Spleen (tissue), 7 donors: Measurements from ENCODE around the gene XPR1.

ENCODE experiments used
- POLR2A ChIP-seq, 3 donors: fragments of 450-650 bp; IDR thresholded peaks; one replicate each; pipeline ENCODE4 v1.5.1; 2017; ENCODE audit warnings: antibody characterized with exemption in 3 of 3, mild to moderate bottlenecking in 1 of 3
- POLR2AphosphoS5 ChIP-seq, 3 donors: sonication (generic); formaldehyde crosslinking; IDR thresholded peaks; one replicate each; pipeline ENCODE4 v1.5.1; 2017; ENCODE audit warnings: antibody characterized with exemption in 3 of 3
- TF ChIP-seq, protein P1 (sequence below), 11 experiments: fragments of 200-600 bp in 7 of 11; fragments of 450-650 bp in 4 of 11; sonication (generic) in 4 of 11; IDR thresholded peaks in 8 of 11; conservative IDR thresholded peaks in 3 of 11; 1 replicate in 7 of 11; 2 replicates in 4 of 11; pipeline versions ENCODE4 v1.4.0 to v1.8.0; 2016 to 2021; ENCODE audit warnings: antibody characterized with exemption in 11 of 11, inconsistent platforms in 4 of 11, mild to moderate bottlenecking in 1 of 11
- donor health status: DM: no; HTN: no; CAD: no; lungs with moderate emphysema.
- donor health status: DM: no; HTN: no; CAD: no.
- donor health status: DM: no; HTN: no; CAD: no.

DNA sequence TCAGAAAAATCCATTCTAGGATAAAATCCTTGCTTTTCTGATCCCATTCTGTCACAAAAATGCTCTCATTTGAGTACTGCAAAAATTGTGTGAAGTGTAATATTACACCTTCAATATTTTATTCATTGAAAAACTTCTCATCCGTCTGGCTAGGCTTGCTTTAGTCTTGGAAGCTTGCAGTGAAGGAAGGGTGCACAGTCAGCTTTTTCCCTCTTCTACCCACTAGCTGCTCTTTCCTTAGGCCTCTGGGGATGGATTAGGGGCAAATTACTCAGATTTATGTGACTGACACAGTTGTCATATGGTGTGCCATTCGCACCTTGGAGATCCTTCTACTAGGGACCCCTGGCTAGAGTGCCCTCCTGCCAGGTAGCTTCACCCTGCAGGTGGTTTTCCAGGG lies 40.9 kb upstream of the XPR1 start:
- TF ChIP-seq POLR2A (IDR thresholded peaks at IDR 0.05) (no peak), POLR2AphosphoS5 (IDR thresholded peaks at IDR 0.05) (no peak)
- TF ChIP-seq, protein P1, sequence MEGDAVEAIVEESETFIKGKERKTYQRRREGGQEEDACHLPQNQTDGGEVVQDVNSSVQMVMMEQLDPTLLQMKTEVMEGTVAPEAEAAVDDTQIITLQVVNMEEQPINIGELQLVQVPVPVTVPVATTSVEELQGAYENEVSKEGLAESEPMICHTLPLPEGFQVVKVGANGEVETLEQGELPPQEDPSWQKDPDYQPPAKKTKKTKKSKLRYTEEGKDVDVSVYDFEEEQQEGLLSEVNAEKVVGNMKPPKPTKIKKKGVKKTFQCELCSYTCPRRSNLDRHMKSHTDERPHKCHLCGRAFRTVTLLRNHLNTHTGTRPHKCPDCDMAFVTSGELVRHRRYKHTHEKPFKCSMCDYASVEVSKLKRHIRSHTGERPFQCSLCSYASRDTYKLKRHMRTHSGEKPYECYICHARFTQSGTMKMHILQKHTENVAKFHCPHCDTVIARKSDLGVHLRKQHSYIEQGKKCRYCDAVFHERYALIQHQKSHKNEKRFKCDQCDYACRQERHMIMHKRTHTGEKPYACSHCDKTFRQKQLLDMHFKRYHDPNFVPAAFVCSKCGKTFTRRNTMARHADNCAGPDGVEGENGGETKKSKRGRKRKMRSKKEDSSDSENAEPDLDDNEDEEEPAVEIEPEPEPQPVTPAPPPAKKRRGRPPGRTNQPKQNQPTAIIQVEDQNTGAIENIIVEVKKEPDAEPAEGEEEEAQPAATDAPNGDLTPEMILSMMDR (IDR thresholded peaks at IDR 0.05 in 8 of 11, conservative IDR thresholded peaks at IDR 0.05 in 3 of 11): no peak
